ENCODE data around the gene PAX2. TPM values are rescaled to one million over a fixed set of nuclear protein-coding genes. Genes with fewer than 3 reads are reported as not detected.

Gene PAX2
- total and polyA plus RNA-seq, 4 donors: not detected

DNA sequence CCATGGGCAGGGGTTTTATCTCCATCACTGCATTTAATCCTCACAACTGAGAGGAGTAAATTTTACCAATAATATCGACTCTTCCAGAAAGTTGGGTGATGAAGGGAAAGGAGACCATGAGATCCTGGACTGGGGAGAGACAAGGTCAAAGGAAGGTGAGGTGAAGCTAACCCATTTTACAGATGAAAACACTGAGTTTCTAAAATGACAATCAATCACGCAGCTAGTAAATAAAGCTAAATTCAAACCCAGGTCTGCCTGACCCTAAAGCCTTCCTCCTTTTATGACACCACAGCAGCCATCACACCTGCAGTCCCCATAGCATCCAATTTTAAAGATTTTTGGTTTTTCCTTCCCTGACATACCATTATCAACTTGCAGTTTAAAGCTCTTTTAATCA is 103.4 kb downstream of the PAX2 start:
- ATAC-seq (ENCODE audit: low FRiP score): no peak
- DNase-seq: no peak
- 82 to 83% methylated on average over 2 of the region's 2 CpGs for WGBS, 2 donors
- no peaks in the 10 kb centered on the region for H3K36me3 ChIP-seq (ENCODE audit: control insufficient read depth in 1 of 2, insufficient read depth in 2 of 2, low read length in 1 of 2)
- H3K4me1 ChIP-seq (ENCODE audit: control insufficient read depth in 1 of 2, insufficient read depth in 2 of 2, low read length in 2 of 2): no peaks in the 10 kb centered on the region
- H3K4me3 ChIP-seq (ENCODE audit: low read length in 2 of 2): no peak overlapping the region
- H3K27me3 ChIP-seq (ENCODE audit: control insufficient read depth in 1 of 2, insufficient read depth in 2 of 2, low read length in 1 of 2): no peaks in the 10 kb centered on the region
- peaks cover 1% of the 10 kb centered on the region for H3K9me3 ChIP-seq (ENCODE audit: control insufficient read depth, low read length)
- intact Hi-C loops (cut with DNase I): no loop called here
- H3K27ac ChIP-seq (ENCODE audit: low read depth in 1 of 2, low read length in 2 of 2): no peak overlapping the region

DNA sequence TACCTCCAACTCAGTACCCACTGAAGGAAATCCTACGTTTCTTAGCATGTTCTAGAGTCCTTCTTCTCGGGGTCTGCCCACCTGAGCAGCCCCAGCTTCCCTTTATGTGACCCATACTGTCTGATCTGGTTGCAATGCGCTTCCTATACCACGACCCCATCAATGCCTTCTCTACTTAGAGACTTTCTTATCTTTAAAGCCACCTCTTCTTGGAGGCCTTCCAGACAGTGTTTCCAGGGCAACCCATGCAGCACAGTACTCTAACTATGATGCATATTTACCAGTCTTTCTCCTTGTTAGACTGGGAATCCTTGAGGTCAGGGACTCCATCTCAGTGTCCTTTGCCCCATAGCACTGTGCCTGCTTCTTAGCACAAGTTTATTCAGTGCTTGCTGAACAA is 112.9 kb downstream of the PAX2 start:
- no peaks in the 10 kb centered on the region for H3K36me3 ChIP-seq (ENCODE audit: control insufficient read depth in 1 of 2, insufficient read depth in 2 of 2, low read length in 1 of 2)
- H3K4me3 ChIP-seq (ENCODE audit: low read length in 2 of 2): no peak overlapping the region
- H3K27me3 ChIP-seq (ENCODE audit: control insufficient read depth in 1 of 2, insufficient read depth in 2 of 2, low read length in 1 of 2): peaks cover 0 to 3% of the 10 kb centered on the region in 2 donors
- ATAC-seq (ENCODE audit: low FRiP score) (no peak), DNase-seq (no peak)
- H3K4me1 ChIP-seq (ENCODE audit: control insufficient read depth in 1 of 2, insufficient read depth in 2 of 2, low read length in 2 of 2): no peaks in the 10 kb centered on the region
- H3K27ac ChIP-seq (ENCODE audit: low read depth in 1 of 2, low read length in 2 of 2): no peak overlapping the region
- intact Hi-C loops (cut with DNase I): no loop called here
- 66 to 70% methylated on average over 4 of the region's 4 CpGs for WGBS, 2 donors
- H3K9me3 ChIP-seq (ENCODE audit: control insufficient read depth, low read length): no peaks in the 10 kb centered on the region

DNA sequence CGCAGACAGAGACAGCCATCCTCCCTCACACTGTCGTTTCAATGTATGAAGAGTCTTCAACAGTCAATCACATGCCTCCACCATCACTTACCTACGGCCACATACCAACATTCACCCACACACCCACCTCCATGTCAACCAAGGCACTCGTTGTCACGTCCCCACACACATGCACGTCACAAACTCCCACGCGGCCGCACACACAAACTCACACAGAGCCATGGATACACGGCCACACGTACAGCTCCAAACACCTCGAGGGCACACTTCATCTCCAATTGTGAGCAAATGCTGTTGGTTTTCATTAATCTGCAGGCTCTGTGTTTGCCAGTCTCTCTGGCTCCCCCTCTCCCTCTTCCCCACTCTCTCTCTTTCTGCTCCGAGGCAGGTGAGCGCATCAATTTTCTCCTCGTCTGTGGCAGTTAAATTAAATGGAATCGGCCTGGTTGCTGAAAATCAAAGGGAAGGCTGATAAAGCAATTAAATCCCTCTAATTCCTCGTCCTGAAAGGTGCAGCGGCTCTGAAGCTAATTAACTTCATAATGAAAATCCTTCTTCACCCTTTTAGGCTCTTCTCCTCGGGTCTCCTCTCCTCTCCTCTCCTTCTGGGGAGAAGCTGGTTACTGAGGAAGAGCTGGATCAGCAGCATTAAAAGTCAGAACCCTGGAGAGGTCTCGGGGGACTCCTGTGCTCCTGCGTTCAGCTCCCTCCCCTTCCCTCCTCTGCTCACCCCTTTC is 113.5 kb downstream of the PAX2 start:
- 64 to 66% methylated on average over 21 of the region's 21 CpGs for WGBS, 2 donors
- Histone ChIP-seq H3K9me3 (ENCODE audit: control insufficient read depth, low read length) (no peaks in the 10 kb centered on the region), H3K4me3 (ENCODE audit: low read length in 2 of 2) (no peak overlapping the region), H3K36me3 (ENCODE audit: control insufficient read depth in 1 of 2, insufficient read depth in 2 of 2, low read length in 1 of 2) (no peaks in the 10 kb centered on the region), H3K27me3 (ENCODE audit: control insufficient read depth in 1 of 2, insufficient read depth in 2 of 2, low read length in 1 of 2) (peaks cover 0 to 3% of the 10 kb centered on the region in 2 donors), H3K4me1 (ENCODE audit: control insufficient read depth in 1 of 2, insufficient read depth in 2 of 2, low read length in 2 of 2) (no peaks in the 10 kb centered on the region), H3K27ac (ENCODE audit: low read depth in 1 of 2, low read length in 2 of 2) (no peak overlapping the region)
- DNase-seq (no peak), ATAC-seq (ENCODE audit: low FRiP score) (no peak)
- intact Hi-C loops (cut with DNase I): no loop called here

DNA sequence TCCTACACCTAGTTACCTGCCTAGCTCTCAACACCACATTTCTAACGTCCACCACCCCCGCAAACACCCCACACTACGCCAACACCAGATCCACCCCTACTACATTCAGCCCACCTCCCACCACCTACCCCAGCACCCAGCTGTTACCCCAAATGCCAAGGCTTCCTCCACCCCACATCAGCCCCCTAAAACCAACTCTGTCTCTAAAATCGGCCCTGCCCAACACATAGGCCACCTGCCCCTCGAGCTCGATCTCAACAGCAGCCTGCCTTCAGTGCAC is 114.0 kb downstream of the PAX2 start:
- H3K4me1 ChIP-seq (ENCODE audit: control insufficient read depth in 1 of 2, insufficient read depth in 2 of 2, low read length in 2 of 2): no peaks in the 10 kb centered on the region
- H3K27me3 ChIP-seq (ENCODE audit: control insufficient read depth in 1 of 2, insufficient read depth in 2 of 2, low read length in 1 of 2): peaks cover 0 to 3% of the 10 kb centered on the region in 2 donors
- WGBS, 2 donors: 62 to 78% methylated on average over 6 of the region's 6 CpGs
- DNase-seq (no peak), ATAC-seq (ENCODE audit: low FRiP score) (no peak)
- intact Hi-C loops (cut with DNase I): no loop called here
- no peaks in the 10 kb centered on the region for H3K9me3 ChIP-seq (ENCODE audit: control insufficient read depth, low read length)
- H3K27ac ChIP-seq (ENCODE audit: low read depth in 1 of 2, low read length in 2 of 2): no peak overlapping the region
- no peaks in the 10 kb centered on the region for H3K36me3 ChIP-seq (ENCODE audit: control insufficient read depth in 1 of 2, insufficient read depth in 2 of 2, low read length in 1 of 2)
- H3K4me3 ChIP-seq (ENCODE audit: low read length in 2 of 2): no peak overlapping the region

DNA sequence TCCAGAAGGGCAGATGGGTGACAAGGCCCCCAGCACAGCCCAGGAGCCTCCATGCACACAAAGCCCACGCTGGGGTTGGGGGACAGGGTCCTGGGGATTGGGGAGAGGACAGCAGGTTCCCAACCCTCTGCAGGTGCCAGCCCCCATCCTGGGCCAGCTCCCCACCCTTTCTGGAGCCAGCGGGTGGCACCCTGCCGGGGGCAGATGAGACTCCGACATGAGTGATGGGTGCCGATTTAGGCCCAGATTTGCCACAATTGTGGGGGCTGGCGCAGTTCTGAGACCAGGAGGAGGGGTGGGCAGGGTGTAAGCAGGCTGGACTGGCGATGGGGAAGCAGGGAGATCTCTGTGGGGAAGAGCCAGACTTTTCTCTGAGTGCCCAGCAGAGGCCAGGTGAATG is 118.1 kb downstream of the PAX2 start:
- Histone ChIP-seq H3K36me3 (ENCODE audit: control insufficient read depth in 1 of 2, insufficient read depth in 2 of 2, low read length in 1 of 2) (no peaks in the 10 kb centered on the region), H3K27me3 (ENCODE audit: control insufficient read depth in 1 of 2, insufficient read depth in 2 of 2, low read length in 1 of 2) (peaks cover 0 to 3% of the 10 kb centered on the region in 2 donors), H3K4me3 (ENCODE audit: low read length in 2 of 2) (no peak overlapping the region), H3K4me1 (ENCODE audit: control insufficient read depth in 1 of 2, insufficient read depth in 2 of 2, low read length in 2 of 2) (no peaks in the 10 kb centered on the region), H3K27ac (ENCODE audit: low read depth in 1 of 2, low read length in 2 of 2) (no peak overlapping the region), H3K9me3 (ENCODE audit: control insufficient read depth, low read length) (no peaks in the 10 kb centered on the region)
- intact Hi-C loops (cut with DNase I): no loop called here
- DNase-seq (no peak), ATAC-seq (ENCODE audit: low FRiP score) (no peak)
- WGBS, 2 donors: 90 to 91% methylated on average over 7 of the region's 7 CpGs

DNA sequence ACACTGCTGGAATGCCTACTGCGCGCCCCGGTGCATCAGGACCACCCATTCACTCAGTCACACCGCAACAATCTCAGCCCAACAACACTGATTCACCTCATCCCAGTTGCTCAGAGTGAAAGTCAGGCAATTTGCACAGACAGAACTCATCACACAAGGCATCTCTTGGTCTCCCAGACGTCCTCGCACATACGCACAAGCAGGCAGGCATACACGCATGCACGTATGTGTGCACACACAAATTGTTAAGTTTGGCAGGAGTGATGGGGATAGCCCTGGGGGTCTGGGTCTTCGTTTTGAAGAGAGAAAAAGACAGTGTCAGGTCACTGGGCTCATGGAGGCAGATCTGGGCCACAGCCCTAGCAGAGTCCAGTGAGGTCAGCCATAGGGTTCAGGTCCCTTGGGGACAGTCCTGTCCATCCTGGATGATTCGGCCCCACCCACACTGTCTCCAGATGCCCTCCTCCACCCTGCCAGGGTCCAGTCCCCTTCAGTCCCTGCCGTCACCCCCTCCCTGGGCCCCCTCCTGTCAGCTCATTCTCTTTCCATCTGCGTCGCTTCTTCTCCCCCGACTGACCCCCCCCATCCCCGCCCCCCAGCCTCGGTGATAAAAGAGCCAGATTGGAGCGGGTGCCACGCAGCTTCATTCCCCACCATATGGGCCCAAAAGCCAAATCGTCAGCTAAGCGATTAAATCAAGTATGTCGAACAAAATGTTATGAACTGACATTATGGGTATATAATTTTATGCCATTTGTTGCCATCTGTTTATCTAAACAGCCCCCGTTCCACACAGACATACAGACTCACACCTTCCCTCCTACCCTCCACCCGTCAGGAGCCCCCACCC is 118.9 kb downstream of the PAX2 start:
- no peaks in the 10 kb centered on the region for H3K27me3 ChIP-seq (ENCODE audit: control insufficient read depth in 1 of 2, insufficient read depth in 2 of 2, low read length in 1 of 2)
- ATAC-seq (ENCODE audit: low FRiP score): no peak

DNA sequence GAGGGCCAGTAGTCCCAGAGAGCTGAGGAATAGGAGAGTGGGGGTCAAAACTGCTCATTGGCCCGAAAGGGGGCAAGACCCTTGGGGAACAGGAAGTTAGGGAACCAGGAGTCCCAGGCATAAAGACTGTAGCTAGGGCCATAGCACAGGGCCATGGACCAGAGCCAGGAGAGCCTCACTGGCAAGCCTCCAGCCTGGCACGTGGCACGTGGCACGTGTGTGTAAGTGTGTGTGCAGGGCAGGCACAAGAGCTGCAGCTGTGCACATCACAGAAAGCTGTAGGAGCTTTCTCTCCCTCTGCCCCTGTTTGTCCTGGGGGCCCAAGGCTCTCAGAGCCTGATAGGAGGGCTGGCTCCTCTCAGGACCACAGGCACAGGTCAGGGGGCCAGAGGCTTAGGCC is 119.6 kb downstream of the PAX2 start:
- H3K36me3 ChIP-seq (ENCODE audit: control insufficient read depth in 1 of 2, insufficient read depth in 2 of 2, low read length in 1 of 2): no peaks in the 10 kb centered on the region
- no peaks in the 10 kb centered on the region for H3K27me3 ChIP-seq (ENCODE audit: control insufficient read depth in 1 of 2, insufficient read depth in 2 of 2, low read length in 1 of 2)
- H3K4me1 ChIP-seq (ENCODE audit: control insufficient read depth in 1 of 2, insufficient read depth in 2 of 2, low read length in 2 of 2): no peaks in the 10 kb centered on the region
- no peak for DNase-seq
- ATAC-seq (ENCODE audit: low FRiP score): no peak
- intact Hi-C loops (cut with DNase I): no loop called here
- no peak overlapping the region for H3K27ac ChIP-seq (ENCODE audit: low read depth in 1 of 2, low read length in 2 of 2)
- 29 to 37% methylated on average over 4 of the region's 4 CpGs for WGBS, 2 donors
- no peak overlapping the region for H3K4me3 ChIP-seq (ENCODE audit: low read length in 2 of 2)
- no peaks in the 10 kb centered on the region for H3K9me3 ChIP-seq (ENCODE audit: control insufficient read depth, low read length)

More for the DNA sequence above, 118.9 kb downstream of the PAX2 start:
- no peak overlapping the region for H3K27ac ChIP-seq (ENCODE audit: low read depth in 1 of 2, low read length in 2 of 2)
- 81% methylated on average over 24 of the region's 24 CpGs for WGBS, 2 donors
- H3K9me3 ChIP-seq (ENCODE audit: control insufficient read depth, low read length): no peaks in the 10 kb centered on the region
- H3K4me3 ChIP-seq (ENCODE audit: low read length in 2 of 2): no peak overlapping the region
- no peaks in the 10 kb centered on the region for H3K4me1 ChIP-seq (ENCODE audit: control insufficient read depth in 1 of 2, insufficient read depth in 2 of 2, low read length in 2 of 2)
- intact Hi-C loops (cut with DNase I): no loop called here
- no peak for DNase-seq
- no peaks in the 10 kb centered on the region for H3K36me3 ChIP-seq (ENCODE audit: control insufficient read depth in 1 of 2, insufficient read depth in 2 of 2, low read length in 1 of 2)

DNA sequence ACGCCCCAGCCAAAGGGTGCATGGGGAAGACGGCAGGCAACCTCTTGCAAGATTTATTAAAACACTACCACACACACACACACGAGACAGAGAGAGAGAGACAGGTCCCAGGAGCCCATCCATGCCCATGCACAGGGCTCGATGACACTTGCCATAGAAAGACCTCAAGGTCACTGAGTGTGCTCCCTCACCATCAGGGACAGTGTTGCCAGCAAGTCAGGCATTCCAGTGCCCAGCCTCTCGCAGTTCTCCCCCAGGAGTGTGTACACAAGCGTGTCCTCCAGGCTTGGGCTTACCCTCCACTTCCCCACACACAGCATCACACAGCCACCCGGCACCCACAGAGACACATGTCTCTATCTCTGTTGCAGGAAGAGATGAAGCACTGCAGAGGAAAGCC is 120.6 kb downstream of the PAX2 start:
- no peak overlapping the region for H3K27ac ChIP-seq (ENCODE audit: low read depth in 1 of 2, low read length in 2 of 2)
- no peaks in the 10 kb centered on the region for H3K36me3 ChIP-seq (ENCODE audit: control insufficient read depth in 1 of 2, insufficient read depth in 2 of 2, low read length in 1 of 2)
- intact Hi-C loops (cut with DNase I): no loop called here
- WGBS, 2 donors: 70 to 74% methylated on average over 7 of the region's 7 CpGs
- no peaks in the 10 kb centered on the region for H3K9me3 ChIP-seq (ENCODE audit: control insufficient read depth, low read length)
- no peaks in the 10 kb centered on the region for H3K4me1 ChIP-seq (ENCODE audit: control insufficient read depth in 1 of 2, insufficient read depth in 2 of 2, low read length in 2 of 2)
- no peak for DNase-seq
- ATAC-seq (ENCODE audit: low FRiP score): no peak
- no peaks in the 10 kb centered on the region for H3K27me3 ChIP-seq (ENCODE audit: control insufficient read depth in 1 of 2, insufficient read depth in 2 of 2, low read length in 1 of 2)
- no peak overlapping the region for H3K4me3 ChIP-seq (ENCODE audit: low read length in 2 of 2)

DNA sequence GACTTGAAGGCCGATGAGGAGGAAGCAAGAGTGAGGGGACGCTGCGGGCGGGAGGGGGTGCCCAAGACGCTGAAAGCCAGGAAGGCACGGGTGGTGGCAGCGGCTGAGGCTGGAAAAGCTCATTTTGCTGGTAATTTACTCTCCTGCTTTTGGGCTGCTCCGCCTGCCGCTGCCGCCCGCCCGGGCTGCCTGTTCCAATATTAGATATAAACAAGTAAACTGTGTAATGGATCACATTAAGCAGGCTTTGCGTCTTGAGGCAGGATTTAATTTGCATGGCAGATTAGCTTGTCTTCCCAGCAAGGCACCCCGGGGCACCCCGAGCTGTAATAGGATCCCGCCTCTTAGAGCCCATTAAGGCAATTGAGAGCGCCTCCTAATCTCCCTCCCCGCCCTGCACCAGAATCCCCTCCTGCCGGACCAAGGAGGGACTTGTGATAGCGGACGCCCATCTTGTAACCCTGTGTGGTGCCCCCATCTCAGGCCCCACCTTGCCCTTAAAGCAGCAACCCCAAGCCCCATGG is 121.3 kb downstream of the PAX2 start:
- H3K27me3 ChIP-seq (ENCODE audit: control insufficient read depth in 1 of 2, insufficient read depth in 2 of 2, low read length in 1 of 2): no peaks in the 10 kb centered on the region
- H3K4me1 ChIP-seq (ENCODE audit: control insufficient read depth in 1 of 2, insufficient read depth in 2 of 2, low read length in 2 of 2): no peaks in the 10 kb centered on the region
- H3K36me3 ChIP-seq (ENCODE audit: control insufficient read depth in 1 of 2, insufficient read depth in 2 of 2, low read length in 1 of 2): no peaks in the 10 kb centered on the region
- DNase-seq (no peak), ATAC-seq (ENCODE audit: low FRiP score) (no peak)
- intact Hi-C loops (cut with DNase I): no loop called here
- 10 to 16% methylated on average over 21 of the region's 21 CpGs for WGBS, 2 donors
- H3K27ac ChIP-seq (ENCODE audit: low read depth in 1 of 2, low read length in 2 of 2): no peak overlapping the region
- no peaks in the 10 kb centered on the region for H3K9me3 ChIP-seq (ENCODE audit: control insufficient read depth, low read length)
- H3K4me3 ChIP-seq (ENCODE audit: low read length in 2 of 2): no peak overlapping the region
